ENCODE data around the gene TNIP1. TPM values are rescaled to one million over a fixed set of nuclear protein-coding genes. Genes with fewer than 3 reads are reported as not detected.

The TNIP1 gene
- total RNA-seq, 1 donor = 85.8 TPM

- Histone ChIP-seq H4K20me1 (ENCODE audit: insufficient read depth, low read length) (peaks cover 27% of the 10 kb centered on the region), H3K4me3 (ENCODE audit: insufficient read depth, low read length) (no peak overlapping the region), H3K79me2 (ENCODE audit: insufficient read depth, low read length) (no peaks in the 10 kb centered on the region), H3K9me3 (ENCODE audit: low read depth, low read length) (no peaks in the 10 kb centered on the region), H3K36me3 (ENCODE audit: insufficient read depth, low read length) (peaks cover 52% of the 10 kb centered on the region), H2AFZ (ENCODE audit: low read length) (no peak overlapping the region), H3K4me1 (ENCODE audit: insufficient read depth, low read length) (no peaks in the 10 kb centered on the region), H3K27me3 (ENCODE audit: insufficient read depth, low read length) (no peaks in the 10 kb centered on the region), H3K4me2 (ENCODE audit: insufficient read depth, low read length) (no peak overlapping the region), H3K27ac (ENCODE audit: low read depth, low read length) (no peak overlapping the region)
- no peak for DNase-seq (ENCODE audit: insufficient read length, low spot score, missing footprints)
- TF ChIP-seq CTCF (IDR thresholded peaks at IDR 0.05; ENCODE audit: extremely low read depth, low read depth, low read length) = no peak
These were observed 28.8 kb downstream of the TNIP1 start for GRCh38 chr5:151051931-151052608.

- Histone ChIP-seq H3K79me2 (ENCODE audit: insufficient read depth, low read length) (no peaks in the 10 kb centered on the region), H3K4me2 (ENCODE audit: insufficient read depth, low read length) (no peak overlapping the region), H4K20me1 (ENCODE audit: insufficient read depth, low read length) (peaks cover 19% of the 10 kb centered on the region), H3K4me1 (ENCODE audit: insufficient read depth, low read length) (no peaks in the 10 kb centered on the region), H3K36me3 (ENCODE audit: insufficient read depth, low read length) (peaks cover 49% of the 10 kb centered on the region), H3K9me3 (ENCODE audit: low read depth, low read length) (no peaks in the 10 kb centered on the region), H3K27ac (ENCODE audit: low read depth, low read length) (no peak overlapping the region), H3K27me3 (ENCODE audit: insufficient read depth, low read length) (no peaks in the 10 kb centered on the region), H2AFZ (ENCODE audit: low read length) (no peak overlapping the region), H3K4me3 (ENCODE audit: insufficient read depth, low read length) (no peak overlapping the region)
- peak; percentile 97 for DNase-seq (ENCODE audit: insufficient read length, low spot score, missing footprints)
- TF ChIP-seq CTCF (IDR thresholded peaks at IDR 0.05; ENCODE audit: extremely low read depth, low read depth, low read length) = peak; percentile 97
These were observed 29.5 kb downstream of the TNIP1 start for GRCh38 chr5:151051066-151051930.

- Histone ChIP-seq H3K27me3 (ENCODE audit: insufficient read depth, low read length) (no peaks in the 10 kb centered on the region), H3K9me3 (ENCODE audit: low read depth, low read length) (no peaks in the 10 kb centered on the region), H3K4me2 (ENCODE audit: insufficient read depth, low read length) (no peak overlapping the region), H4K20me1 (ENCODE audit: insufficient read depth, low read length) (peaks cover 13% of the 10 kb centered on the region), H3K36me3 (ENCODE audit: insufficient read depth, low read length) (peaks cover 40% of the 10 kb centered on the region), H3K4me3 (ENCODE audit: insufficient read depth, low read length) (no peak overlapping the region), H2AFZ (ENCODE audit: low read length) (no peak overlapping the region), H3K79me2 (ENCODE audit: insufficient read depth, low read length) (no peaks in the 10 kb centered on the region), H3K27ac (ENCODE audit: low read depth, low read length) (no peak overlapping the region), H3K4me1 (ENCODE audit: insufficient read depth, low read length) (no peaks in the 10 kb centered on the region)
- no peak for DNase-seq (ENCODE audit: insufficient read length, low spot score, missing footprints)
- peak; percentile 46 for TF ChIP-seq CTCF (IDR thresholded peaks at IDR 0.05; ENCODE audit: extremely low read depth, low read depth, low read length)
These were observed 32.3 kb downstream of the TNIP1 start for GRCh38 chr5:151048526-151048925.

- no peak overlapping the region for H3K4me3 ChIP-seq (ENCODE audit: insufficient read depth, low read length)
These were observed 32.9 kb downstream of the TNIP1 start for GRCh38 chr5:151047814-151048425.

More at GRCh38 chr5:151047814-151048425, 32.9 kb downstream of the TNIP1 start:
- Histone ChIP-seq H4K20me1 (ENCODE audit: insufficient read depth, low read length) (peaks cover 13% of the 10 kb centered on the region), H3K27me3 (ENCODE audit: insufficient read depth, low read length) (no peaks in the 10 kb centered on the region), H3K27ac (ENCODE audit: low read depth, low read length) (no peak overlapping the region), H3K4me2 (ENCODE audit: insufficient read depth, low read length) (no peak overlapping the region), H3K4me1 (ENCODE audit: insufficient read depth, low read length) (no peaks in the 10 kb centered on the region), H2AFZ (ENCODE audit: low read length) (no peak overlapping the region), H3K9me3 (ENCODE audit: low read depth, low read length) (no peaks in the 10 kb centered on the region), H3K36me3 (ENCODE audit: insufficient read depth, low read length) (peaks cover 41% of the 10 kb centered on the region), H3K79me2 (ENCODE audit: insufficient read depth, low read length) (no peaks in the 10 kb centered on the region)
- peak; percentile 89 for TF ChIP-seq CTCF (IDR thresholded peaks at IDR 0.05; ENCODE audit: extremely low read depth, low read depth, low read length)
- no peak for DNase-seq (ENCODE audit: insufficient read length, low spot score, missing footprints)
